K562 (cell line): ENCODE results near the gene DCLK1.

ENCODE experiments used
- ATF7 ChIP-seq: fragments of 450-650 bp; IDR thresholded peaks from 2 replicates; pipeline ENCODE4 v1.7.1; 2014; ENCODE audit warnings: mild to moderate bottlenecking, moderate library complexity
- CXXC5 ChIP-seq: fragments of 250-450 bp; sonication (Bioruptor Pico); IDR thresholded peaks from 2 replicates; pipeline ENCODE4 v1.8.0; 2022; ENCODE audit warnings: inconsistent platforms, mild to moderate bottlenecking, moderate library complexity
- ELF1 ChIP-seq: fragments of 200-800 bp; sonication (Bioruptor generic); IDR thresholded peaks from 2 replicates; pipeline ENCODE4 v1.6.1; 2016; ENCODE audit warnings: missing genetic modification characterization, missing compliant biosample characterization
- EWSR1 ChIP-seq: fragments of 450-650 bp; IDR thresholded peaks from 2 replicates; pipeline ENCODE4 v1.6.1; 2018; ENCODE audit warnings: borderline replicate concordance, mild to moderate bottlenecking, low read depth, moderate library complexity; ENCODE audit not compliant: partially characterized antibody
- HMG20A ChIP-seq: fragments of 450-650 bp; formaldehyde crosslinking; conservative IDR thresholded peaks from 2 replicates; pipeline ENCODE4 v1.4.0; 2020; ENCODE audit warnings: mild to moderate bottlenecking, mixed read lengths
- KLF16 ChIP-seq: IDR thresholded peaks from 2 replicates; pipeline ENCODE4 v1.6.1; 2016; ENCODE audit warnings: antibody characterized with exemption
- POLR2A ChIP-seq: fragments of 450-650 bp; conservative IDR thresholded peaks from 2 replicates; pipeline ENCODE4 v1.6.1; 2016
- POLR2AphosphoS5 ChIP-seq: IDR thresholded peaks from 2 replicates; pipeline ENCODE4 v1.6.1; 2011; ENCODE audit warnings: mild to moderate bottlenecking, low read depth, low read length, moderate library complexity; ENCODE audit not compliant: control insufficient read depth, insufficient read depth
- RB1 ChIP-seq: fragments of 450-650 bp; IDR thresholded peaks from 2 replicates; pipeline ENCODE4 v1.6.1; 2017; ENCODE audit warnings: low read depth, mild to moderate bottlenecking
- SRF ChIP-seq, 2 experiments: fragments of 250-450, 450-650 bp in 1 of 2; sonication (Bioruptor Pico) in 1 of 2; sonication (generic) in 1 of 2; formaldehyde crosslinking; IDR thresholded peaks; 2 replicates each; pipeline versions ENCODE4 v1.5.0 to v1.5.1; 2020 to 2022; ENCODE audit warnings: mild to moderate bottlenecking in 1 of 2, missing genetic modification reagents in 1 of 2
- ZBTB8A ChIP-seq: fragments of 450-650 bp; IDR thresholded peaks from 2 replicates; pipeline ENCODE4 v1.6.1; 2018; ENCODE audit warnings: mild to moderate bottlenecking, moderate library complexity; ENCODE audit not compliant: partially characterized antibody
- ZEB2 ChIP-seq: fragments of 450-650 bp; IDR thresholded peaks from 2 replicates; pipeline ENCODE4 v1.6.1; 2016
- ZZZ3 ChIP-seq: fragments of 450-650 bp; IDR thresholded peaks from 2 replicates; pipeline ENCODE4 v1.6.1; 2016; ENCODE audit warnings: antibody characterized with exemption, mild to moderate bottlenecking, moderate library complexity
- TF ChIP-seq, protein P1 (sequence below), 3 experiments: IDR thresholded peaks in 2 of 3; conservative IDR thresholded peaks in 1 of 3; 2 replicates each; pipeline ENCODE4 v1.5.1; 2011 to 2012; ENCODE audit warnings: low read length in 3 of 3, mild to moderate bottlenecking in 3 of 3, control low read depth in 2 of 3, improper control_type of control experiment in 1 of 3, inconsistent platforms in 1 of 3, low read depth in 1 of 3, mixed read lengths in 1 of 3, moderate library complexity in 1 of 3; ENCODE audit not compliant: insufficient read depth in 2 of 3

GRCh38 chr13:35858665-35859064, 272.5 kb downstream of the DCLK1 start:
- TF ChIP-seq ZEB2 (no peak), POLR2AphosphoS5 (no peak), ZBTB8A (no peak), RB1 (no peak), CXXC5 (no peak), EWSR1 (no peak), SRF (CRISPR knock-in tag; IDR thresholded peaks at IDR 0.05) (no peak), ATF7 (no peak), KLF16 (no peak), ELF1 (no peak), POLR2A (no peak), HMG20A (CRISPR knock-in tag) (no peak), ZZZ3 (no peak)
- TF ChIP-seq, protein P1, sequence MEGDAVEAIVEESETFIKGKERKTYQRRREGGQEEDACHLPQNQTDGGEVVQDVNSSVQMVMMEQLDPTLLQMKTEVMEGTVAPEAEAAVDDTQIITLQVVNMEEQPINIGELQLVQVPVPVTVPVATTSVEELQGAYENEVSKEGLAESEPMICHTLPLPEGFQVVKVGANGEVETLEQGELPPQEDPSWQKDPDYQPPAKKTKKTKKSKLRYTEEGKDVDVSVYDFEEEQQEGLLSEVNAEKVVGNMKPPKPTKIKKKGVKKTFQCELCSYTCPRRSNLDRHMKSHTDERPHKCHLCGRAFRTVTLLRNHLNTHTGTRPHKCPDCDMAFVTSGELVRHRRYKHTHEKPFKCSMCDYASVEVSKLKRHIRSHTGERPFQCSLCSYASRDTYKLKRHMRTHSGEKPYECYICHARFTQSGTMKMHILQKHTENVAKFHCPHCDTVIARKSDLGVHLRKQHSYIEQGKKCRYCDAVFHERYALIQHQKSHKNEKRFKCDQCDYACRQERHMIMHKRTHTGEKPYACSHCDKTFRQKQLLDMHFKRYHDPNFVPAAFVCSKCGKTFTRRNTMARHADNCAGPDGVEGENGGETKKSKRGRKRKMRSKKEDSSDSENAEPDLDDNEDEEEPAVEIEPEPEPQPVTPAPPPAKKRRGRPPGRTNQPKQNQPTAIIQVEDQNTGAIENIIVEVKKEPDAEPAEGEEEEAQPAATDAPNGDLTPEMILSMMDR (IDR thresholded peaks at IDR 0.05 in 2 of 3, conservative IDR thresholded peaks at IDR 0.05 in 1 of 3; ENCODE audit: insufficient read depth in 2 of 3, low read depth in 1 of 3, low read length in 3 of 3): no peak
